GM12873 (cell line): Measurements from ENCODE around the gene CAMK1D.

Experiments
- TF ChIP-seq, protein P1 (sequence below): IDR thresholded peaks from 2 replicates; pipeline ENCODE4 v1.5.1; 2012; ENCODE audit warnings: low read depth, mild to moderate bottlenecking, moderate library complexity, low read length, control low read depth; ENCODE audit not compliant: insufficient read depth; ENCODE audit errors: missing control alignments

The CAMK1D gene

DNA sequence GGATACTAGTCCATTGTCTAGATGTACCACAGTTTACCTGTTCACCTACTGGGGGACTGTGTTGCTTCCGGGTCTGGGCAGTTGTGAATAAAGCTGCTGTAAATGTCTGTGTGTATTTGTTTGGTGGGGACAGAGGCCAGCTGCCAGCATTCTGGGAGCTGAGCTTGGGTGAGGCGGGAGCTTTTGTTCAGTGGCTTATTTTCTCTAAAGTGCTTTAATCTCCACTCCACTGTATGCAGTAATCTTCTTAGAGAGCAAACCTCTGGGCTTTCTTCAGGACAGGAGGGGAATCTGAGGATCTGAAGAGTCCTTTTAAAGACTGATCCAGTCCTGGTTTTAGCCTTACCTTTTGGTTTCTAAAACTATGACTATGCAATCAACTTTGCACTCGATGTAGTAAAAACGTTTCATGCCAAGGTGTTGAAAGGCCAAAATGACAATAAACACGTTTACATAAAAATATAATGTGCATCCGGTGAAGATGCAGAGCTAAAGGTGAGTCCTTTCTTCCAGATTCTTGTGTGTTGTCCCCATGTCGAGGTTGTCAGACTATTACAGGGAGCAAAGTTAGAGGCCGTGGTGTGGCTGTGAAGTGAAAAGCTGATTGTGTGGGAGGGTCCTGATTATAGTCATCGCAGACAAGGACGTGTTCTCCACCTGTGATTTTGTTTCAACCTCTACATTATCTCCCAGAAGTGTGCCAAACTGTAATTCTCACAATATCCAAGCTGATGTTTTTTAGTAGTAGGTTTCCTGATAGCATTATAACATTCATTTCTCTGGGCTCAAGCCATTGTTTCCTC, 279.8 kb downstream of the CAMK1D start:
- TF ChIP-seq, protein P1, sequence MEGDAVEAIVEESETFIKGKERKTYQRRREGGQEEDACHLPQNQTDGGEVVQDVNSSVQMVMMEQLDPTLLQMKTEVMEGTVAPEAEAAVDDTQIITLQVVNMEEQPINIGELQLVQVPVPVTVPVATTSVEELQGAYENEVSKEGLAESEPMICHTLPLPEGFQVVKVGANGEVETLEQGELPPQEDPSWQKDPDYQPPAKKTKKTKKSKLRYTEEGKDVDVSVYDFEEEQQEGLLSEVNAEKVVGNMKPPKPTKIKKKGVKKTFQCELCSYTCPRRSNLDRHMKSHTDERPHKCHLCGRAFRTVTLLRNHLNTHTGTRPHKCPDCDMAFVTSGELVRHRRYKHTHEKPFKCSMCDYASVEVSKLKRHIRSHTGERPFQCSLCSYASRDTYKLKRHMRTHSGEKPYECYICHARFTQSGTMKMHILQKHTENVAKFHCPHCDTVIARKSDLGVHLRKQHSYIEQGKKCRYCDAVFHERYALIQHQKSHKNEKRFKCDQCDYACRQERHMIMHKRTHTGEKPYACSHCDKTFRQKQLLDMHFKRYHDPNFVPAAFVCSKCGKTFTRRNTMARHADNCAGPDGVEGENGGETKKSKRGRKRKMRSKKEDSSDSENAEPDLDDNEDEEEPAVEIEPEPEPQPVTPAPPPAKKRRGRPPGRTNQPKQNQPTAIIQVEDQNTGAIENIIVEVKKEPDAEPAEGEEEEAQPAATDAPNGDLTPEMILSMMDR: no peak

DNA sequence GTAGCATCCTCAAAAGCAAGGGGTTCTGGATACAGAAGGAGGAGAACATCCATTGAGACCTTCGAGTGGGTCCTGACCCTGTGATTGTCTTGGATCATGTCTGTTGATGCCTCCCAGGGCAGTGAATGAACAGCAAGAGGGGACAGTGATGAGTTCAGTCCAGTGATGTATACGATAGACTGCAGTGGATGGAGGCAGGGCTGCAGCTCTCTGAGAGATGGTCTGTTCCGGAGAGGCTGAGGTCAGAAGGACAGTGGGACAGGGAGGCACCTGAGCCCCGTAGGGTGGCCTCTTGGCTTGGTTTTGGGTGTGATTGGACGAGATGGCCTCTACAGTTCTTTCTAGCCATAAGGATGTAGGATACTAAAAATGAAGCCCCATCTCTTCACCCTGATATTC, 280.4 kb downstream of the CAMK1D start:
- TF ChIP-seq, protein P1: no peak

DNA sequence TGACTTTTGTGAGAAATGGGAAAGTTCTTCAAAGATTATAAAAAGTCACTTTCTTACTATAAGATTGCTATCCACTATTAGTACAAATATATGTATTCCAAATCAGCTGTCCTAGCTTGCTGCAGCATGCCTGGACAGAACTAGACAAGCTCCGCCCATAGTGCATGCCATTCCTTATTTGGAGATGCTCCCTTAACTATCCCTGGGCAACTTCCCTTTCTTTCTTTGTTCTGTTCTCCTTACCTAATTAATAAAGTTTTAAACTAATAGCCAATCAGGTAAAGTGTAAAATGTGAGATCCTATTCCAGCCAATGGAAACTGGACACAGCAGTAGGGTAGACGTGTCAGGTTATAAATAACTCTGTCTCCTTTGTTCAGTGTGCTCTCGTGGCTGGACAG, 281.9 kb downstream of the CAMK1D start:
- TF ChIP-seq, protein P1: no peak

DNA sequence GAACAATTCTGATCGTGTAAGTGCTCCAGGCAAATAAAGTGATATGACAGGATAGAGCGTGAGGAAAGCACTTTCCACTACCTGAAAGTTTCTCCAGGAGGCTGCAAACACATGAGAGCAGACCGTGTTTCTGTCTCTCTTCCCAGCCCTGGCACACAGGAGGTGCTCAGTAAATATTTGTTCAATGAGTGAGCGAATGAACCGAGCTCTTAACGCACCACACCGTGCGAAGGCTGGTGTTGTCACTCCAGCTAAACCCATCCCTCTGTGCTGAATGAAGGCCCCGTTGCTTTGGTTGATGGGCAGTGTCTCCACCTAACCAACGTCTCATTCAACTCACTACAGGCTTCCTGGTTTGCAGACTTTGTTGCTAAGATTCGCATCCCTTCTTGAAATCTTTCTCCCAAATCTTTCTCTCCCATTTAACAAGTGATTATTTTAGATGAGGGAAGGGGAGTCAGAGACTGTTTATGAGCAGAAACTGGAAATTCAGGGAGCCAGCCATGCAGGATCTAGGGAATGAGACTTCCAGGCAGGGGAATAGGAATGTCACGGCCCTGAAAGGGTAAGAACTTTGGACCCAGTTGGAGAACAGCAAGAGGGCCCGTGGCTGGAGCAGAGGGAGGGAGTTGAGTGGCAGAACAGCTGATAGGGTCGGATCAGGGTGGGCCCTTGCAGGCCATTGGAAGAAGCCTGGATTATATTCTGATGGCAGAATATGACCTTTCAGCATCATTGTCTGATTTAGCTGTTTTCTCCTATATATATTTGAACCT, 282.6 kb downstream of the CAMK1D start:
- TF ChIP-seq, protein P1: no peak

DNA sequence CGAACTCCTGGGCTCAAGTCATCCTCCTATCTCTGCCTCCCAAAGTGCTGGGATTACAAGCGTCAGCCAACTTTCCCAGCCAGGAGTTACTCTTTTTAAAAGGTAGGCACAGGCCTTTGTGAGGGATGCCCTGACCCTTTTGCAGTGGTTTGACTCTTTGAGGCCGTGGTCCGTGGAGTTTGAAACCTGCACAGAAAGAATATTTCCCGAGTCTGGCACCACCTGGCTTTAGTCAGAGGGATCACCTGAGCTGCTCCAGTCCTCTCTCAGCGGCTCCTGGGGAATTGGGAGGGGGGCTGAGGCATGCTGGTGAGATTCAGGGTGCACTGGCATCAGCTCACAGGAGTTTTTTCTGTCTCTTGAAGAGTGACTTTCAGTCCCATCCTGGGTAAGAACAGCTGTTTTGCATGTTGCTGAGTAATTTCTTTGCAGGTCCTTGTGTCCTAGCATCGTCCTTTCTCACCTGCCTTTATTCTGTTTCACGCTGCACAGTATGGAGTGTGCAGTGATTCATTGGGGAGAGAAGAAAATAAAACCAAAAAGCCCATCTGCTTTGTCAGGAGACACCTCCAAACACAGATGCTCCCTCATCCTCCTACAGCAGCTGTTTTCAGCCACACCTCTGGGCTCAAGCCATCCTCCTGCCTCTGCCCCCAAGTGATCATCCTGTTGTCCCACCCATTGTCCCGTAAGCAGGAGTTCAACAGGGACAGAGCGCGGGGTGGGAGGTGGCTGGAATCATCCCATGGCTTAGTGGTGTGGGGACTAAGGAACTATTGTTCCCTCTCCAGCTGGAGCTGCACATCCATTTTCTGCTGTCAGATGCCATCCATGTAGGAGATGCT, 284.7 kb downstream of the CAMK1D start:
- TF ChIP-seq, protein P1: no peak

DNA sequence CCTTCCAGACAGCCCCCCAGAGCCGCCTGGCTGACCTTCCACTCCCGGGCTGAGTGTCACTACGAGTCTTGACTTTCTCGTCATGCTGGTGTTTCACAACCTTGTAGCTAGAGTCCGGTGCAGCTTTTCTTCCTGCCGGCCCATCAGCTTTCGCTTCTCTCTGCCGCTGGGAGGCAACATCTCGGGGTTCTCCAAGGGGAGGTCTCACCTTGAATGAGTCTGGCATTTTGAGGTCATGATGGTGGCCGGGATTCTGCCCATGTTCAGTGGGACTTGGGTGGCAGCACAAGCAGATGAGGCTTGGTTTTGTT, 285.2 kb downstream of the CAMK1D start:
- TF ChIP-seq, protein P1: no peak

DNA sequence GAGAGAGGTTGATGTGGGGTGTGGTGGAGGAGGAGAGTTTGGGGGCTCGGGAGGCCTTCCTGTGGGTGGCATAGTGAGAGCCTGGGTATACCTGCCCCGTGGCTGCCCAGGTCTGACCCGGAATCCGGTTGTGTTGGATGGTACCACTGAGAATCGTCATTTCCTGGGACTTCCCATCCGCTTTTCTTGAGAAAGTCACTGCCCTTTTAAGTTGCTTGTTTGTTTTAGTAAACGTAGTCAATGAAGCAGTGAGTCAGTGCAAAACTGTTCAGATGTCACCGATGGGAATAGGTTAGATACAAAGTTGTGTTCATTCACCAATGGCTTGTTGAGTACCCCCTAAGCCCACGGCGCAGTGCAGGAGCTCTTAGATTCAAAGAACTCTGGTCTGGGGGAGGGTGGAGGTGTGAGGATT, 285.8 kb downstream of the CAMK1D start:
- TF ChIP-seq, protein P1: no peak
